Caco-2 (cell line): ENCODE measurements around the gene ZNF552. TPM values are rescaled to one million over a fixed set of nuclear protein-coding genes. Genes with fewer than 3 reads are reported as not detected.
A peak's percentile ranks its signal among the peaks of the same experiment; 100 is the strongest.

Experiments
- BruUV-seq: library from RNA; stranded (reverse); fragments of 400-500 nt; replicated peaks from 2 replicates; lab custom pipeline; 2021; lab: Mats Ljungman, UMichigan
- CTCF ChIA-PET: fragments of 300-600 bp; sonication (Branson Sonifier 250); formaldehyde crosslinking; loops from one replicate; lab custom pipeline; 2022; ENCODE audit warnings: antibody characterized with exemption; lab: Charles Lee
- POLR2A ChIA-PET: fragments of 300-600 bp; sonication (Branson Sonifier 250); formaldehyde crosslinking; loops from one replicate; lab custom pipeline; 2022; ENCODE audit warnings: antibody characterized with exemption; lab: Charles Lee
- DNase-seq, 2 experiments: peaks; one replicate each; pipeline versions ENCODE4 v3.0.0 to v3.0.0-alpha.2; 2020 to 2022
- H3K27me3 ChIP-seq: replicated peaks from 2 replicates; pipeline ENCODE4 v1.6.0; 2011; ENCODE audit warnings: low read length; ENCODE audit not compliant: control insufficient read depth, insufficient read depth
- H3K36me3 ChIP-seq: 2 replicates; pipeline ENCODE4 v1.5.1; 2011; ENCODE audit warnings: low read length; ENCODE audit not compliant: control insufficient read depth, insufficient read depth
- H3K4me1 ChIP-seq: fragments of 250-450 bp; sonication (Bioruptor Pico); 2 replicates; pipeline ENCODE4 v1.5.1; 2020; ENCODE audit warnings: mild to moderate bottlenecking
- H3K4me3 ChIP-seq: 2 replicates; pipeline ENCODE4 v1.5.1; 2011; ENCODE audit warnings: low read depth, mild to moderate bottlenecking, control low read depth, low read length
- H3K9me3 ChIP-seq: fragments of 250-450 bp; sonication (Bioruptor Pico); 2 replicates; pipeline ENCODE4 v1.5.1; 2020; ENCODE audit warnings: mild to moderate bottlenecking, moderate library complexity
- H3K27ac Mint-ChIP-seq: one replicate; pipeline ENCODE4 v1.8.0; 2022; ENCODE audit warnings: mixed read lengths; ENCODE audit not compliant: unreplicated experiment
- H3K27me3 Mint-ChIP-seq: one replicate; pipeline ENCODE4 v1.8.0; 2022; ENCODE audit warnings: mixed read lengths; ENCODE audit not compliant: insufficient read depth, unreplicated experiment
- H3K36me3 Mint-ChIP-seq: one replicate; pipeline ENCODE4 v1.8.0; 2022; ENCODE audit warnings: mild to moderate bottlenecking, mixed read lengths; ENCODE audit not compliant: insufficient read depth, unreplicated experiment
- H3K4me1 Mint-ChIP-seq: one replicate; pipeline ENCODE4 v1.8.0; 2022; ENCODE audit warnings: low read depth, mixed read lengths; ENCODE audit not compliant: unreplicated experiment
- H3K4me3 Mint-ChIP-seq: one replicate; pipeline ENCODE4 v1.8.0; 2022; ENCODE audit warnings: mild to moderate bottlenecking, moderate library complexity, mixed read lengths; ENCODE audit not compliant: unreplicated experiment
- H3K9me3 Mint-ChIP-seq: one replicate; pipeline ENCODE4 v1.8.0; 2022; ENCODE audit warnings: mixed read lengths; ENCODE audit not compliant: unreplicated experiment
- intact Hi-C: fragments of 100-400 bp; cut with micrococcal nuclease; formaldehyde crosslinking; loops from one replicate; pipeline ENCODE4 v1.10.0; 2022; ENCODE audit not compliant: unreplicated experiment
- total RNA-seq: library from RNA; stranded (reverse); gene quantifications from 2 replicates; pipeline ENCODE4 v1.2.3, GENCODE V29; 2022
- TF ChIP-seq, protein P1 (sequence below), 2 experiments: fragments of 200-600 bp in 1 of 2; IDR thresholded peaks; 1 replicate in 1 of 2; 2 replicates in 1 of 2; pipeline versions ENCODE4 v1.5.1 to v1.8.0; 2011 to 2022; ENCODE audit warnings: antibody characterized with exemption in 1 of 2, control low read depth in 1 of 2, inconsistent platforms in 1 of 2, low read depth in 1 of 2, low read length in 1 of 2, mild to moderate bottlenecking in 1 of 2, moderate library complexity in 1 of 2; ENCODE audit not compliant: insufficient read depth in 1 of 2, severe bottlenecking in 1 of 2, unreplicated experiment in 1 of 2

ZNF552 gene
- total RNA-seq, 1 experiment from 2014 or later = 48.2 TPM

DNA sequence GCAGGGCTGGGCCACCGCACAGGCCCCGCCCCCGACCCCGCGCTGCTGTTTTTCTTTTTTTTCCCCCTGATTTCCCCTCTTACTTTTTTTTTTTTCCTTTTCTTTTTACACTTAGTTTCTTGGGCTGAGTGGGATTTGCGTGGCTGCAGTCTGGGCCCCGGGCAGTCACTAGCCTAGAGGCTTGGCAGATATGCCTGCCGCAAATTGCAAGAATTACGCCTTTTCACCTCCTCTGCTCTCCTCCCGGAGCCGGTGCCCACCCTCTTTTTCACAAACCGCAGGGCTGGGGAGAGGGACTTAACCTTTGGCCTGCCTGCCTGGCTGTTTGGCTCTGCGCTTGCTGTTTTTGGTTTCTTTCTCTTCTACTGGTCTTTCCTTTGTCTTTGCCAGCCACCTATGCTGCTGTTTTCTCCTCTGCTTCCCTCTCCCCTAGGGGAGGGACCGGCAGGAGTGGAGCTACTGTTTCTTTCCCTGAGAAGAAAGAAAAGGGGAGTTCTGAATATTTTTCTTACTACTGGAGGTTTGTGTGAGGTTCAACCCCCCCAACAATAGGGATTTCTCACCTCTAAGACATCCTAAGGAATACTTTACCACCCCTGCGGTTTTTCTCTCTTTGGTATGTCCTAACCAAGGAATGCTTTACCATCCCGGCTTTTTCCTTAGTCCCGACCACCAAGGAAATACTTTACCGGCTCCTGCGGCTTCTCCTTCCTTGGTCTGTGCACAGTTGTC lies 11.0 kb downstream of the ZNF552 start:
- Mint-ChIP-seq H3K27me3 (no peaks in the 10 kb centered on the region), H3K27ac (peak overlapping the region; percentile 85), H3K4me1 (peaks cover 19% of the 10 kb centered on the region), H3K9me3 (no peaks in the 10 kb centered on the region), H3K36me3 (peaks cover 84% of the 10 kb centered on the region), H3K4me3 (peak overlapping the region; percentile 66)
- H3K9me3 ChIP-seq = no peaks in the 10 kb centered on the region
- TF ChIP-seq, protein P1, sequence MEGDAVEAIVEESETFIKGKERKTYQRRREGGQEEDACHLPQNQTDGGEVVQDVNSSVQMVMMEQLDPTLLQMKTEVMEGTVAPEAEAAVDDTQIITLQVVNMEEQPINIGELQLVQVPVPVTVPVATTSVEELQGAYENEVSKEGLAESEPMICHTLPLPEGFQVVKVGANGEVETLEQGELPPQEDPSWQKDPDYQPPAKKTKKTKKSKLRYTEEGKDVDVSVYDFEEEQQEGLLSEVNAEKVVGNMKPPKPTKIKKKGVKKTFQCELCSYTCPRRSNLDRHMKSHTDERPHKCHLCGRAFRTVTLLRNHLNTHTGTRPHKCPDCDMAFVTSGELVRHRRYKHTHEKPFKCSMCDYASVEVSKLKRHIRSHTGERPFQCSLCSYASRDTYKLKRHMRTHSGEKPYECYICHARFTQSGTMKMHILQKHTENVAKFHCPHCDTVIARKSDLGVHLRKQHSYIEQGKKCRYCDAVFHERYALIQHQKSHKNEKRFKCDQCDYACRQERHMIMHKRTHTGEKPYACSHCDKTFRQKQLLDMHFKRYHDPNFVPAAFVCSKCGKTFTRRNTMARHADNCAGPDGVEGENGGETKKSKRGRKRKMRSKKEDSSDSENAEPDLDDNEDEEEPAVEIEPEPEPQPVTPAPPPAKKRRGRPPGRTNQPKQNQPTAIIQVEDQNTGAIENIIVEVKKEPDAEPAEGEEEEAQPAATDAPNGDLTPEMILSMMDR (IDR thresholded peaks at IDR 0.05; ENCODE audit: insufficient read depth in 1 of 2, low read depth in 1 of 2, low read length in 1 of 2, severe bottlenecking in 1 of 2, unreplicated experiment in 1 of 2) = no peak
- peaks cover 18% of the 10 kb centered on the region for H3K4me1 ChIP-seq
- intact Hi-C loops = no loop called here
- peak in 1 of 2 experiments; percentile 41 for DNase-seq
- H3K36me3 ChIP-seq = peaks cover 3% of the 10 kb centered on the region; the same call in 1 of the 2 replicates
- H3K4me3 ChIP-seq = 0 out of 2 replicates have a peak overlapping the region, but pooled peaks have one; percentile 16
- ChIA-PET CTCF (no interaction called here), POLR2A (interaction anchor here (0.6 kb wide), 1 partner anchor 198 kb away, joined by 3 read pairs; no protein-coding TSS in a partner anchor)
- H3K27me3 ChIP-seq = no peaks in the 10 kb centered on the region
- no TSS peak for BruUV-seq

DNA sequence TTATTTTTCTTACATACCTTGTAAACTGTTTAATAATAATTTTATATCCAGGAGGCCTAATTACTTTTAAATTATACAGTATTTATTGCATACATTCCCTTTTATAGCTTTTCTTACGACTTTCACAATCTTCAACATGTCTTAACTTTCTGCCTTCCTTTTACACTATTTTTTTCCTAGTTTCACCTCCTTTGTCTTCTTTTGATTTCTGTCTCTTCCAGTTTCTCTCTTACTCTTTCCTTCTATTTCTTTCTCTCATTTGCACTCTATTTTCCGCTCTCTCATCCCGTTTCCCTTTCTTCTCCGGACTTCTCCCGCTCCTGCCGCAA lies 11.5 kb downstream of the ZNF552 start:
- Mint-ChIP-seq H3K9me3 (no peaks in the 10 kb centered on the region), H3K27me3 (no peaks in the 10 kb centered on the region), H3K36me3 (peaks cover 79% of the 10 kb centered on the region), H3K4me1 (peaks cover 19% of the 10 kb centered on the region), H3K4me3 (peak overlapping the region; percentile 66), H3K27ac (peak overlapping the region; percentile 85)
- no TSS peak for BruUV-seq
- DNase-seq = no peak
- POLR2A ChIA-PET = no interaction called here
- Histone ChIP-seq H3K9me3 (no peaks in the 10 kb centered on the region), H3K4me1 (peaks cover 18% of the 10 kb centered on the region), H3K27me3 (no peaks in the 10 kb centered on the region), H3K4me3 (no peak overlapping the region), H3K36me3 (peaks cover 1% of the 10 kb centered on the region; the same call in 1 of the 2 replicates)
- intact Hi-C loops = no loop called here
- CTCF ChIA-PET = no interaction called here
- TF ChIP-seq, protein P1 (IDR thresholded peaks at IDR 0.05; ENCODE audit: insufficient read depth in 1 of 2, low read depth in 1 of 2, low read length in 1 of 2, severe bottlenecking in 1 of 2, unreplicated experiment in 1 of 2) = no peak

DNA sequence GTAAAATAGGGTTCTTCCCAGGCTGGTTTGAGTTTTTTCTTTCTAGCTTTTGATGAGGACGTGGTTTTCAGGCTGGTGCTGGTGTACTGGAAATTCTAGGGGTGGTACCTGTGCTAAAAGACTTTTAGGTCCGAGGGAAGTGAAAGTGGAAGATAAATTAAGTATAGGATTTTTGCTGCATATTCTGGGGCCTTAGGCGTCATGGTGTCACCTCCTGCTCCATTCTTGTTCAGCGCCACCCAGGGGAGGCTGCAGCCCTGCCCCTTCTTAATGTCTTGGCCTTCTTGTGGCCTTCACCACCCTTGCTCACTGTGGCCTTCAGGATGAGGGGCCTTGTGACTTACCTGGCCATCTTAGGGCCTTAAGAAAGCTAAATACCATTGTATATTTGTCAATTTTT lies 12.4 kb downstream of the ZNF552 start:
- no TSS peak for BruUV-seq
- intact Hi-C loops = no loop called here
- Histone ChIP-seq H3K4me1 (peaks cover 18% of the 10 kb centered on the region), H3K4me3 (no peak overlapping the region), H3K36me3 (peaks cover 1% of the 10 kb centered on the region; the same call in 1 of the 2 replicates), H3K9me3 (no peaks in the 10 kb centered on the region), H3K27me3 (no peaks in the 10 kb centered on the region)
- H3K27ac Mint-ChIP-seq = peak overlapping the region; percentile 4
- H3K36me3 Mint-ChIP-seq = peaks cover 69% of the 10 kb centered on the region
- no peaks in the 10 kb centered on the region for H3K9me3 Mint-ChIP-seq
- DNase-seq = no peak
- no peak overlapping the region for H3K4me3 Mint-ChIP-seq
- TF ChIP-seq, protein P1 (IDR thresholded peaks at IDR 0.05; ENCODE audit: insufficient read depth in 1 of 2, low read depth in 1 of 2, low read length in 1 of 2, severe bottlenecking in 1 of 2, unreplicated experiment in 1 of 2) = no peak
- ChIA-PET CTCF (interaction anchor here (0.6 kb wide), 1 partner anchor 17 kb away, joined by 3 read pairs; no protein-coding TSS in a partner anchor), POLR2A (no interaction called here)
- H3K4me1 Mint-ChIP-seq = peaks cover 19% of the 10 kb centered on the region
- no peaks in the 10 kb centered on the region for H3K27me3 Mint-ChIP-seq
